ENCODE measurements around the gene DPH5. TPM values are rescaled to one million over a fixed set of nuclear protein-coding genes. Genes with fewer than 3 reads are reported as not detected.

Gene DPH5
- total and polyA plus RNA-seq, 2 donors (not counting 1 experiment from before 2014, with no cell fraction given): 33.0 to 42.5 TPM

GRCh38 chr1:101005183-101005582 is 20.4 kb downstream of the DPH5 start:
- Mint-ChIP-seq H3K9me3 (ENCODE audit: insufficient read depth) (no peaks in the 10 kb centered on the region), H3K27me3 (no peaks in the 10 kb centered on the region), H3K4me3 (no peak overlapping the region), H3K27ac (no peak overlapping the region), H3K4me1 (peaks cover 23% of the 10 kb centered on the region)
- Histone ChIP-seq H3K4me3 (ENCODE audit: control extremely low read depth in 1 of 5, extremely low read depth in 1 of 5, insufficient read depth in 1 of 5, low read depth in 2 of 5, low read length in 4 of 5) (no peak overlapping the region), H3K9me3 (ENCODE audit: control extremely low read depth in 1 of 3, control insufficient read depth in 2 of 3, insufficient read depth in 1 of 3, low read length in 2 of 3) (no peaks in the 10 kb centered on the region), H3K36me3 (replicated peaks in 1 of 2; ENCODE audit: control extremely low read depth in 1 of 2, control insufficient read depth in 1 of 2, extremely low read depth in 1 of 2, insufficient read depth in 2 of 2, low read length in 1 of 2) (peaks cover 0 to 7% of the 10 kb centered on the region in 2 experiments), H3K9ac (ENCODE audit: low read length) (no peak overlapping the region), H3K4me1 (ENCODE audit: control insufficient read depth in 2 of 2, insufficient read depth in 2 of 2, low read length in 2 of 2) (peaks cover 10 to 18% of the 10 kb centered on the region in 2 donors), H2AFZ (ENCODE audit: insufficient read depth, low read depth, low read length, poor library complexity, severe bottlenecking) (no peak overlapping the region), H3K27ac (ENCODE audit: low read length in 2 of 2) (peak overlapping the region in 1 of 2 donors; percentile 42), H3K79me2 (ENCODE audit: control insufficient read depth, insufficient read depth, low read length) (no peaks in the 10 kb centered on the region), H4K20me1 (ENCODE audit: control insufficient read depth, insufficient read depth, low read length, poor library complexity, severe bottlenecking) (no peaks in the 10 kb centered on the region), H3K27me3 (replicated peaks in 1 of 4; ENCODE audit: control extremely low read depth in 1 of 4, control insufficient read depth in 3 of 4, insufficient read depth in 4 of 4, low read length in 3 of 4) (no peaks in the 10 kb centered on the region), H3K4me2 (replicated peaks; ENCODE audit: low read depth, low read length, poor library complexity, severe bottlenecking) (no peak overlapping the region)
- ATAC-seq (ENCODE audit: low read depth) (no peak), DNase-seq (no peak)
- intact Hi-C loops (cut with micrococcal nuclease): loop anchor here (5.0 kb wide), 1 partner anchor 33 kb away; no protein-coding TSS in a partner anchor
- CTCF ChIA-PET: interaction anchor here (1.8 kb wide), 1 partner anchor 233 kb away, joined by 4 read pairs; no protein-coding TSS in a partner anchor
- TF ChIP-seq EZH2 (IDR thresholded peaks at IDR 0.05; ENCODE audit: borderline replicate concordance, insufficient read depth, low read depth, low read length, poor library complexity, severe bottlenecking) (no peak), CTCF (IDR thresholded peaks at IDR 0.05) (no peak)
- POLR2A ChIA-PET: no interaction called here
- no CpG with 5 or more reads among the region's 1 CpG for WGBS (ENCODE audit: insufficient coverage)

GRCh38 chr1:101004670-101005069 is 20.9 kb downstream of the DPH5 start:
- Histone ChIP-seq H3K27me3 (replicated peaks in 1 of 4; ENCODE audit: control extremely low read depth in 1 of 4, control insufficient read depth in 3 of 4, insufficient read depth in 4 of 4, low read length in 3 of 4) (no peaks in the 10 kb centered on the region), H4K20me1 (ENCODE audit: control insufficient read depth, insufficient read depth, low read length, poor library complexity, severe bottlenecking) (no peaks in the 10 kb centered on the region), H3K4me3 (ENCODE audit: control extremely low read depth in 1 of 5, extremely low read depth in 1 of 5, insufficient read depth in 1 of 5, low read depth in 2 of 5, low read length in 4 of 5) (no peak overlapping the region), H3K4me2 (replicated peaks; ENCODE audit: low read depth, low read length, poor library complexity, severe bottlenecking) (no peak overlapping the region), H3K4me1 (ENCODE audit: control insufficient read depth in 2 of 2, insufficient read depth in 2 of 2, low read length in 2 of 2) (peaks cover 10 to 18% of the 10 kb centered on the region in 2 donors), H3K9ac (ENCODE audit: low read length) (no peak overlapping the region), H3K27ac (ENCODE audit: low read length in 2 of 2) (peak overlapping the region in 1 of 2 donors; percentile 53), H3K36me3 (replicated peaks in 1 of 2; ENCODE audit: control extremely low read depth in 1 of 2, control insufficient read depth in 1 of 2, extremely low read depth in 1 of 2, insufficient read depth in 2 of 2, low read length in 1 of 2) (peaks cover 0 to 8% of the 10 kb centered on the region in 2 experiments), H2AFZ (ENCODE audit: insufficient read depth, low read depth, low read length, poor library complexity, severe bottlenecking) (no peak overlapping the region), H3K79me2 (ENCODE audit: control insufficient read depth, insufficient read depth, low read length) (no peaks in the 10 kb centered on the region), H3K9me3 (ENCODE audit: control extremely low read depth in 1 of 3, control insufficient read depth in 2 of 3, insufficient read depth in 1 of 3, low read length in 2 of 3) (no peaks in the 10 kb centered on the region)
- Mint-ChIP-seq H3K9me3 (ENCODE audit: insufficient read depth) (no peaks in the 10 kb centered on the region), H3K27me3 (no peaks in the 10 kb centered on the region), H3K4me3 (no peak overlapping the region), H3K4me1 (peaks cover 23% of the 10 kb centered on the region), H3K27ac (no peak overlapping the region)
- CTCF ChIA-PET: interaction anchor here (0.9 to 1.8 kb wide), 2 partner anchors 234 to 284 kb away, joined by 3 to 4 read pairs; no protein-coding TSS in a partner anchor
- WGBS (ENCODE audit: insufficient coverage): 83% methylated on average over 1 of the region's 3 CpGs
- TF ChIP-seq EZH2 (IDR thresholded peaks at IDR 0.05; ENCODE audit: borderline replicate concordance, insufficient read depth, low read depth, low read length, poor library complexity, severe bottlenecking): no peak
- no peak for TF ChIP-seq CTCF (IDR thresholded peaks at IDR 0.05)
- intact Hi-C loops (cut with micrococcal nuclease): loop anchor here (5.0 kb wide), 1 partner anchor 32 kb away; no protein-coding TSS in a partner anchor
- POLR2A ChIA-PET: no interaction called here
- no peak for DNase-seq
- ATAC-seq (ENCODE audit: low read depth): no peak
